ENCODE measurements around the gene SEC23A. TPM values are rescaled to one million over a fixed set of nuclear protein-coding genes. Genes with fewer than 3 reads are reported as not detected.
A peak's percentile ranks its signal among the peaks of the same experiment; 100 is the strongest.

The SEC23A gene
- total and polyA plus RNA-seq, 2 of the 13 experiments (the other 11 are each of a cell fraction or from before 2014, with no cell fraction given) = 403 to 887 TPM

DNA sequence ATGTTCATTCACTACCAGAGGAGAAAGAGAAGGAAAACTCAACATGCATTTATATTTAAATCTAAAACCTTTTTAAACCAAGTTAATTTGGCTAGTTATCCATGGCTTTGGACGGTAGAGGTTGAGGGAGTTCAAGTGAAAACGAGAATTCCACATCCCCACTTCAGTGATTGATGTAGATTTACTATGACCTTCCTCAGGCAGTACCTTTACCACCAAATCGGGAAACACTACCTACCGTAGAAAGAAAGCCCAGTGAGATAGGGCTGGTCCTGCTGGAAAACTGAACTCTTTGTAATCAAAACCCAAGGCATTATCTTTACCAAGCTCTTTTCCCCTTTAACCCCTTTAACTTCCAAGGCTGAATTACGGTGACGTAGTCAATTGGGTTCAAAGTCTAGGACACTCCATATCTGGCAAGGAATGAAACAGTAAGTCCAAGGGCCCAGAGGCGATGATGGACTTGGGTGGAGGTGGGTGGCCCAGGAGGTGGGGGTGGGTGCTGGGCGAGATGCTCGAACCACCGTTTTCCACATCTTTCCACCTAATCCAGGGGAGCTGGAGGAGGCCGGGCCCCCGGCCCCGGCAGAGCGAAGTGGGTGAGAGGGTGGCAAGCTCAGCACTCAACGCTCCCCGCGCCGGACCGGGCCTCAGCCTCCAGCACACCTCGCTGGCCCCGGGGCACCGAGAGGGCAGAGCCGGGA, 618 bp downstream of the SEC23A start (continued):
- TF ChIP-seq, protein P1, sequence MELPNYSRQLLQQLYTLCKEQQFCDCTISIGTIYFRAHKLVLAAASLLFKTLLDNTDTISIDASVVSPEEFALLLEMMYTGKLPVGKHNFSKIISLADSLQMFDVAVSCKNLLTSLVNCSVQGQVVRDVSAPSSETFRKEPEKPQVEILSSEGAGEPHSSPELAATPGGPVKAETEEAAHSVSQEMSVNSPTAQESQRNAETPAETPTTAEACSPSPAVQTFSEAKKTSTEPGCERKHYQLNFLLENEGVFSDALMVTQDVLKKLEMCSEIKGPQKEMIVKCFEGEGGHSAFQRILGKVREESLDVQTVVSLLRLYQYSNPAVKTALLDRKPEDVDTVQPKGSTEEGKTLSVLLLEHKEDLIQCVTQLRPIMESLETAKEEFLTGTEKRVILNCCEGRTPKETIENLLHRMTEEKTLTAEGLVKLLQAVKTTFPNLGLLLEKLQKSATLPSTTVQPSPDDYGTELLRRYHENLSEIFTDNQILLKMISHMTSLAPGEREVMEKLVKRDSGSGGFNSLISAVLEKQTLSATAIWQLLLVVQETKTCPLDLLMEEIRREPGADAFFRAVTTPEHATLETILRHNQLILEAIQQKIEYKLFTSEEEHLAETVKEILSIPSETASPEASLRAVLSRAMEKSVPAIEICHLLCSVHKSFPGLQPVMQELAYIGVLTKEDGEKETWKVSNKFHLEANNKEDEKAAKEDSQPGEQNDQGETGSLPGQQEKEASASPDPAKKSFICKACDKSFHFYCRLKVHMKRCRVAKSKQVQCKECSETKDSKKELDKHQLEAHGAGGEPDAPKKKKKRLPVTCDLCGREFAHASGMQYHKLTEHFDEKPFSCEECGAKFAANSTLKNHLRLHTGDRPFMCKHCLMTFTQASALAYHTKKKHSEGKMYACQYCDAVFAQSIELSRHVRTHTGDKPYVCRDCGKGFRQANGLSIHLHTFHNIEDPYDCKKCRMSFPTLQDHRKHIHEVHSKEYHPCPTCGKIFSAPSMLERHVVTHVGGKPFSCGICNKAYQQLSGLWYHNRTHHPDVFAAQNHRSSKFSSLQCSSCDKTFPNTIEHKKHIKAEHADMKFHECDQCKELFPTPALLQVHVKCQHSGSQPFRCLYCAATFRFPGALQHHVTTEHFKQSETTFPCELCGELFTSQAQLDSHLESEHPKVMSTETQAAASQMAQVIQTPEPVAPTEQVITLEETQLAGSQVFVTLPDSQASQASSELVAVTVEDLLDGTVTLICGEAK (IDR thresholded peaks at IDR 0.05) = no peak
- TF ChIP-seq, protein P1 (CRISPR knock-in tag; IDR thresholded peaks at IDR 0.05) = no peak
- TF ChIP-seq ZNF264 (CRISPR knock-in tag; IDR thresholded peaks at IDR 0.05) = peak; percentile 82; the same call in 1 of the 2 replicates
- no peak for TF ChIP-seq AGO1 (IDR thresholded peaks at IDR 0.05; ENCODE audit: low read depth, low read length, poor library complexity, severe bottlenecking)
- peak; percentile 14; the same call in 1 of the 2 replicates for TF ChIP-seq GFI1 (CRISPR knock-in tag; IDR thresholded peaks at IDR 0.05; ENCODE audit: borderline replicate concordance)
- TF ChIP-seq, protein P2, sequence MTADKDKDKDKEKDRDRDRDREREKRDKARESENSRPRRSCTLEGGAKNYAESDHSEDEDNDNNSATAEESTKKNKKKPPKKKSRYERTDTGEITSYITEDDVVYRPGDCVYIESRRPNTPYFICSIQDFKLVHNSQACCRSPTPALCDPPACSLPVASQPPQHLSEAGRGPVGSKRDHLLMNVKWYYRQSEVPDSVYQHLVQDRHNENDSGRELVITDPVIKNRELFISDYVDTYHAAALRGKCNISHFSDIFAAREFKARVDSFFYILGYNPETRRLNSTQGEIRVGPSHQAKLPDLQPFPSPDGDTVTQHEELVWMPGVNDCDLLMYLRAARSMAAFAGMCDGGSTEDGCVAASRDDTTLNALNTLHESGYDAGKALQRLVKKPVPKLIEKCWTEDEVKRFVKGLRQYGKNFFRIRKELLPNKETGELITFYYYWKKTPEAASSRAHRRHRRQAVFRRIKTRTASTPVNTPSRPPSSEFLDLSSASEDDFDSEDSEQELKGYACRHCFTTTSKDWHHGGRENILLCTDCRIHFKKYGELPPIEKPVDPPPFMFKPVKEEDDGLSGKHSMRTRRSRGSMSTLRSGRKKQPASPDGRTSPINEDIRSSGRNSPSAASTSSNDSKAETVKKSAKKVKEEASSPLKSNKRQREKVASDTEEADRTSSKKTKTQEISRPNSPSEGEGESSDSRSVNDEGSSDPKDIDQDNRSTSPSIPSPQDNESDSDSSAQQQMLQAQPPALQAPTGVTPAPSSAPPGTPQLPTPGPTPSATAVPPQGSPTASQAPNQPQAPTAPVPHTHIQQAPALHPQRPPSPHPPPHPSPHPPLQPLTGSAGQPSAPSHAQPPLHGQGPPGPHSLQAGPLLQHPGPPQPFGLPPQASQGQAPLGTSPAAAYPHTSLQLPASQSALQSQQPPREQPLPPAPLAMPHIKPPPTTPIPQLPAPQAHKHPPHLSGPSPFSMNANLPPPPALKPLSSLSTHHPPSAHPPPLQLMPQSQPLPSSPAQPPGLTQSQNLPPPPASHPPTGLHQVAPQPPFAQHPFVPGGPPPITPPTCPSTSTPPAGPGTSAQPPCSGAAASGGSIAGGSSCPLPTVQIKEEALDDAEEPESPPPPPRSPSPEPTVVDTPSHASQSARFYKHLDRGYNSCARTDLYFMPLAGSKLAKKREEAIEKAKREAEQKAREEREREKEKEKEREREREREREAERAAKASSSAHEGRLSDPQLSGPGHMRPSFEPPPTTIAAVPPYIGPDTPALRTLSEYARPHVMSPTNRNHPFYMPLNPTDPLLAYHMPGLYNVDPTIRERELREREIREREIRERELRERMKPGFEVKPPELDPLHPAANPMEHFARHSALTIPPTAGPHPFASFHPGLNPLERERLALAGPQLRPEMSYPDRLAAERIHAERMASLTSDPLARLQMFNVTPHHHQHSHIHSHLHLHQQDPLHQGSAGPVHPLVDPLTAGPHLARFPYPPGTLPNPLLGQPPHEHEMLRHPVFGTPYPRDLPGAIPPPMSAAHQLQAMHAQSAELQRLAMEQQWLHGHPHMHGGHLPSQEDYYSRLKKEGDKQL (CRISPR knock-in tag; IDR thresholded peaks at IDR 0.05; ENCODE audit: low read depth) = no peak; the same call in none of the 2 replicates
- peak; percentile 89 for TF ChIP-seq RBM22 (optimal IDR thresholded peaks at IDR 0.05; ENCODE audit: low read length)
- TF ChIP-seq SOX13 (IDR thresholded peaks at IDR 0.05) = no peak
- peak in 1 of 2 experiments; percentile 74; a peak in 2 of 4 replicates for TF ChIP-seq SOX13 (CRISPR knock-in tag; conservative IDR thresholded peaks at IDR 0.05 in 1 of 2, IDR thresholded peaks at IDR 0.05 in 1 of 2)
- no peak for TF ChIP-seq PRPF4 (IDR thresholded peaks at IDR 0.05; ENCODE audit: low read depth, low read length, poor library complexity, severe bottlenecking)
- TF ChIP-seq NFE2L2 (IDR thresholded peaks at IDR 0.05; ENCODE audit: low read length) = no peak
- TF ChIP-seq, protein P3, sequence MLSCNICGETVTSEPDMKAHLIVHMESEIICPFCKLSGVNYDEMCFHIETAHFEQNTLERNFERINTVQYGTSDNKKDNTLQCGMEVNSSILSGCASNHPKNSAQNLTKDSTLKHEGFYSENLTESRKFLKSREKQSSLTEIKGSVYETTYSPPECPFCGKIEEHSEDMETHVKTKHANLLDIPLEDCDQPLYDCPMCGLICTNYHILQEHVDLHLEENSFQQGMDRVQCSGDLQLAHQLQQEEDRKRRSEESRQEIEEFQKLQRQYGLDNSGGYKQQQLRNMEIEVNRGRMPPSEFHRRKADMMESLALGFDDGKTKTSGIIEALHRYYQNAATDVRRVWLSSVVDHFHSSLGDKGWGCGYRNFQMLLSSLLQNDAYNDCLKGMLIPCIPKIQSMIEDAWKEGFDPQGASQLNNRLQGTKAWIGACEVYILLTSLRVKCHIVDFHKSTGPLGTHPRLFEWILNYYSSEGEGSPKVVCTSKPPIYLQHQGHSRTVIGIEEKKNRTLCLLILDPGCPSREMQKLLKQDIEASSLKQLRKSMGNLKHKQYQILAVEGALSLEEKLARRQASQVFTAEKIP (CRISPR knock-in tag; IDR thresholded peaks at IDR 0.05; ENCODE audit: borderline replicate concordance) = no peak
